ENCODE results near the gene ZBTB20. TPM values are rescaled to one million over a fixed set of nuclear protein-coding genes. Genes with fewer than 3 reads are reported as not detected.

The ZBTB20 gene
- total RNA-seq, 1 donor from 2014 or later = 21.4 TPM

- no peak overlapping the region for H3K4me3 ChIP-seq (ENCODE audit: insufficient read depth, low read depth, low read length)
- no peak overlapping the region for H3K9ac ChIP-seq (ENCODE audit: low read length)
- H3K27ac ChIP-seq (ENCODE audit: low read depth, low read length) = no peak overlapping the region
- FAIRE-seq (no peak), DNase-seq (ENCODE audit: low read depth) (peak; percentile 6)
- no peak overlapping the region for H3K4me2 ChIP-seq (ENCODE audit: low read length)
- no peak overlapping the region for H2AFZ ChIP-seq (ENCODE audit: low read depth, low read length)
- peaks cover 1% of the 10 kb centered on the region for H3K36me3 Mint-ChIP-seq (ENCODE audit: low read depth, unreplicated experiment)
- no peaks in the 10 kb centered on the region for H3K27me3 Mint-ChIP-seq (ENCODE audit: low read depth, unreplicated experiment)
- no peaks in the 10 kb centered on the region for H3K27me3 ChIP-seq (ENCODE audit: insufficient read depth, low read length)
- no peaks in the 10 kb centered on the region for H4K20me1 ChIP-seq (ENCODE audit: insufficient read depth, low read length)
- no peak overlapping the region for H3K4me3 Mint-ChIP-seq (ENCODE audit: unreplicated experiment)
- H3K4me1 Mint-ChIP-seq (ENCODE audit: low read depth, unreplicated experiment) = peaks cover 5% of the 10 kb centered on the region
- H3K9me3 ChIP-seq (ENCODE audit: insufficient read depth, low read depth, low read length) = no peaks in the 10 kb centered on the region
- peaks cover 3% of the 10 kb centered on the region for H3K9me3 Mint-ChIP-seq (ENCODE audit: unreplicated experiment)
- no peaks in the 10 kb centered on the region for H3K36me3 ChIP-seq (ENCODE audit: insufficient read depth, low read length)
- H3K27ac Mint-ChIP-seq (ENCODE audit: unreplicated experiment) = no peak overlapping the region
- no peak for TF ChIP-seq EZH2 (IDR thresholded peaks at IDR 0.05; ENCODE audit: insufficient read depth, low read length)
- TF ChIP-seq CTCF (IDR thresholded peaks at IDR 0.05; ENCODE audit: insufficient read depth, low read depth, low read length) = no peak
- H3K79me2 ChIP-seq (ENCODE audit: insufficient read depth, low read length) = no peaks in the 10 kb centered on the region
- H3K4me1 ChIP-seq (ENCODE audit: insufficient read depth, low read length) = no peaks in the 10 kb centered on the region
Observed at GRCh38 chr3:114841515-114841914, 305.6 kb downstream of the ZBTB20 start.

- no peaks in the 10 kb centered on the region for H3K36me3 ChIP-seq (ENCODE audit: insufficient read depth, low read length)
- no peak overlapping the region for H3K9ac ChIP-seq (ENCODE audit: low read length)
- DNase-seq (ENCODE audit: low read depth) (peak; percentile 16), FAIRE-seq (no peak)
- no peak overlapping the region for H3K4me2 ChIP-seq (ENCODE audit: low read length)
- no peaks in the 10 kb centered on the region for H3K4me1 ChIP-seq (ENCODE audit: insufficient read depth, low read length)
- TF ChIP-seq EZH2 (IDR thresholded peaks at IDR 0.05; ENCODE audit: insufficient read depth, low read length) (no peak), CTCF (IDR thresholded peaks at IDR 0.05; ENCODE audit: insufficient read depth, low read depth, low read length) (no peak)
- Mint-ChIP-seq H3K9me3 (ENCODE audit: unreplicated experiment) (peaks cover 3% of the 10 kb centered on the region), H3K36me3 (ENCODE audit: low read depth, unreplicated experiment) (peaks cover 1% of the 10 kb centered on the region), H3K4me3 (ENCODE audit: unreplicated experiment) (no peak overlapping the region), H3K27me3 (ENCODE audit: low read depth, unreplicated experiment) (no peaks in the 10 kb centered on the region), H3K27ac (ENCODE audit: unreplicated experiment) (peak overlapping the region; percentile 50), H3K4me1 (ENCODE audit: low read depth, unreplicated experiment) (peaks cover 5% of the 10 kb centered on the region)
- no peak overlapping the region for H2AFZ ChIP-seq (ENCODE audit: low read depth, low read length)
- H3K9me3 ChIP-seq (ENCODE audit: insufficient read depth, low read depth, low read length) = no peaks in the 10 kb centered on the region
- no peak overlapping the region for H3K27ac ChIP-seq (ENCODE audit: low read depth, low read length)
- no peaks in the 10 kb centered on the region for H4K20me1 ChIP-seq (ENCODE audit: insufficient read depth, low read length)
- no peak overlapping the region for H3K4me3 ChIP-seq (ENCODE audit: insufficient read depth, low read depth, low read length)
- no peaks in the 10 kb centered on the region for H3K79me2 ChIP-seq (ENCODE audit: insufficient read depth, low read length)
- H3K27me3 ChIP-seq (ENCODE audit: insufficient read depth, low read length) = no peaks in the 10 kb centered on the region
Observed at GRCh38 chr3:114839476-114839875, 307.6 kb downstream of the ZBTB20 start.

- H3K4me2 ChIP-seq (ENCODE audit: low read length) = no peak overlapping the region
- no peak for DNase-seq (ENCODE audit: low read depth)
Observed at GRCh38 chr3:114838025-114838424, 309.1 kb downstream of the ZBTB20 start.

More at GRCh38 chr3:114838025-114838424, 309.1 kb downstream of the ZBTB20 start:
- H4K20me1 ChIP-seq (ENCODE audit: insufficient read depth, low read length) = no peaks in the 10 kb centered on the region
- no peaks in the 10 kb centered on the region for H3K4me1 ChIP-seq (ENCODE audit: insufficient read depth, low read length)
- H3K36me3 ChIP-seq (ENCODE audit: insufficient read depth, low read length) = no peaks in the 10 kb centered on the region
- H3K4me3 ChIP-seq (ENCODE audit: insufficient read depth, low read depth, low read length) = no peak overlapping the region
- no peak overlapping the region for H3K27ac Mint-ChIP-seq (ENCODE audit: unreplicated experiment)
- no peak overlapping the region for H3K9ac ChIP-seq (ENCODE audit: low read length)
- no peaks in the 10 kb centered on the region for H3K27me3 Mint-ChIP-seq (ENCODE audit: low read depth, unreplicated experiment)
- H2AFZ ChIP-seq (ENCODE audit: low read depth, low read length) = no peak overlapping the region
- FAIRE-seq = no peak
- no peak overlapping the region for H3K4me3 Mint-ChIP-seq (ENCODE audit: unreplicated experiment)
- peaks cover 5% of the 10 kb centered on the region for H3K4me1 Mint-ChIP-seq (ENCODE audit: low read depth, unreplicated experiment)
- H3K27me3 ChIP-seq (ENCODE audit: insufficient read depth, low read length) = no peaks in the 10 kb centered on the region
- peaks cover 1% of the 10 kb centered on the region for H3K36me3 Mint-ChIP-seq (ENCODE audit: low read depth, unreplicated experiment)
- peaks cover 3% of the 10 kb centered on the region for H3K9me3 Mint-ChIP-seq (ENCODE audit: unreplicated experiment)
- no peak overlapping the region for H3K27ac ChIP-seq (ENCODE audit: low read depth, low read length)
- no peaks in the 10 kb centered on the region for H3K79me2 ChIP-seq (ENCODE audit: insufficient read depth, low read length)
- TF ChIP-seq EZH2 (IDR thresholded peaks at IDR 0.05; ENCODE audit: insufficient read depth, low read length) (no peak), CTCF (IDR thresholded peaks at IDR 0.05; ENCODE audit: insufficient read depth, low read depth, low read length) (no peak)
- H3K9me3 ChIP-seq (ENCODE audit: insufficient read depth, low read depth, low read length) = no peaks in the 10 kb centered on the region
